SK-N-SH (cell line): ENCODE data around the gene AGBL4. TPM values are rescaled to one million over a fixed set of nuclear protein-coding genes. Genes with fewer than 3 reads are reported as not detected.

Source experiments
- CTCF ChIA-PET: fragments of 300-600, 350-600 bp; formaldehyde crosslinking; extraction: SDS; loops from one replicate; lab custom pipeline; 2021; lab: Yijun Ruan, JAX
- POLR2A ChIA-PET: fragments of 350-600 bp; sonication (Branson Sonifier 250); formaldehyde crosslinking; extraction: SDS; loops from one replicate; lab custom pipeline; 2020; ENCODE audit warnings: antibody characterized with exemption, inconsistent platforms; lab: Yijun Ruan, JAX
- DNase-seq: peaks from one replicate; pipeline ENCODE4 v3.0.0; 2012
- H2AFZ ChIP-seq: fragments of 200-600 bp; sonication (generic); 2 replicates; pipeline ENCODE4 v1.8.1; 2016; ENCODE audit warnings: antibody characterized with exemption, mild to moderate bottlenecking, low read depth
- H3F3A ChIP-seq: fragments of 200-600 bp; sonication (generic); replicated peaks from 2 replicates; pipeline ENCODE3; 2016; ENCODE audit warnings: antibody characterized with exemption, mild to moderate bottlenecking; ENCODE audit not compliant: insufficient read depth
- H3K27ac ChIP-seq, 2 experiments: fragments of 200-500 bp in 1 of 2; fragments of 200-600 bp in 1 of 2; sonication (Bioruptor generic) in 1 of 2; sonication (generic), shearing (Covaris generic) in 1 of 2; 2 replicates each; pipeline versions ENCODE4 v1.5.1 to v1.6.1; 2014 to 2016; ENCODE audit warnings: low read depth in 2 of 2, inconsistent platforms in 1 of 2, low read length in 1 of 2, mild to moderate bottlenecking in 1 of 2, mixed read lengths in 1 of 2
- H3K27me3 ChIP-seq: fragments of 200-600 bp; sonication (generic), shearing (Covaris generic); 2 replicates; pipeline ENCODE4 v1.6.1; 2016; ENCODE audit warnings: mixed run types; ENCODE audit not compliant: insufficient read depth
- H3K36me3 ChIP-seq, 2 experiments: fragments of 200-500 bp in 1 of 2; fragments of 200-600 bp in 1 of 2; sonication (Bioruptor generic) in 1 of 2; sonication (generic) in 1 of 2; replicated peaks in 1 of 2; 2 replicates each; pipeline versions ENCODE3 to v1.5.1; 2014 to 2016; ENCODE audit warnings: low read length in 1 of 2, mild to moderate bottlenecking in 1 of 2; ENCODE audit not compliant: insufficient read depth in 2 of 2, control insufficient read depth in 1 of 2
- H3K4me1 ChIP-seq, 2 experiments: fragments of 200-500 bp in 1 of 2; fragments of 200-600 bp in 1 of 2; sonication (Bioruptor generic) in 1 of 2; sonication (generic), shearing (Covaris generic) in 1 of 2; 2 replicates each; pipeline versions ENCODE4 v1.5.1 to v1.6.1; 2014 to 2016; ENCODE audit warnings: low read depth in 1 of 2, low read length in 1 of 2, mixed run types in 1 of 2; ENCODE audit not compliant: insufficient read depth in 2 of 2, control insufficient read depth in 1 of 2
- H3K4me2 ChIP-seq: fragments of 200-600 bp; sonication (generic), shearing (Covaris generic); 2 replicates; pipeline ENCODE4 v1.6.1; 2017; ENCODE audit warnings: mixed run types
- H3K4me3 ChIP-seq, 2 experiments: fragments of 200-500 bp in 1 of 2; fragments of 200-600 bp in 1 of 2; sonication (Bioruptor generic) in 1 of 2; sonication (generic), shearing (Covaris generic) in 1 of 2; 2 replicates each; pipeline versions ENCODE4 v1.5.1 to v1.8.1; 2014 to 2016; ENCODE audit warnings: low read depth in 2 of 2, inconsistent platforms in 1 of 2, low read length in 1 of 2, mild to moderate bottlenecking in 1 of 2, mixed read lengths in 1 of 2, moderate library complexity in 1 of 2
- H3K79me2 ChIP-seq: fragments of 200-600 bp; sonication (generic); 2 replicates; pipeline ENCODE4 v1.8.1; 2017; ENCODE audit warnings: mild to moderate bottlenecking; ENCODE audit not compliant: insufficient read depth
- H3K9ac ChIP-seq: fragments of 200-600 bp; sonication (generic); 2 replicates; pipeline ENCODE4 v1.6.1; 2017; ENCODE audit warnings: mixed run types
- H3K9me2 ChIP-seq: fragments of 200-600 bp; sonication (generic); 2 replicates; pipeline ENCODE4 v1.6.1; 2017; ENCODE audit warnings: mixed run types
- H3K9me3 ChIP-seq: fragments of 200-600 bp; sonication (generic); 2 replicates; pipeline ENCODE4 v1.6.1; 2017; ENCODE audit warnings: mixed run types, mild to moderate bottlenecking, moderate library complexity
- H4K20me1 ChIP-seq: fragments of 200-600 bp; sonication (generic); 2 replicates; pipeline ENCODE4 v1.6.1; 2017; ENCODE audit warnings: mild to moderate bottlenecking, mixed run types; ENCODE audit not compliant: insufficient read depth
- CHD2 ChIP-seq: fragments of 150-350 bp; IDR thresholded peaks from 2 replicates; pipeline ENCODE4 v1.6.1; 2018; ENCODE audit warnings: low read length; ENCODE audit not compliant: partially characterized antibody
- CTCF ChIP-seq: fragments of 200-600 bp; sonication (generic); IDR thresholded peaks from 2 replicates; pipeline ENCODE4 v1.6.1; 2017; ENCODE audit warnings: antibody characterized with exemption, mild to moderate bottlenecking, moderate library complexity
- ELF1 ChIP-seq: IDR thresholded peaks from 2 replicates; pipeline ENCODE4 v1.4.0; 2012
- EZH2phosphoT487 ChIP-seq: fragments of 200-600 bp; sonication (generic); IDR thresholded peaks from 2 replicates; pipeline ENCODE4 v1.6.1; 2017; ENCODE audit warnings: low read depth, mixed run types, mild to moderate bottlenecking, antibody characterized with exemption, moderate library complexity, borderline replicate concordance
- FOXM1 ChIP-seq: IDR thresholded peaks from 2 replicates; pipeline ENCODE4 v1.4.0; 2012; ENCODE audit warnings: low read depth, mild to moderate bottlenecking
- GATA2 ChIP-seq: sonication (generic); formaldehyde crosslinking; IDR thresholded peaks from 2 replicates; pipeline ENCODE4 v1.5.0; 2020; ENCODE audit warnings: mild to moderate bottlenecking, missing genetic modification reagents
- MXI1 ChIP-seq: IDR thresholded peaks from 2 replicates; pipeline ENCODE4 v1.6.1; 2012; ENCODE audit warnings: mild to moderate bottlenecking, low read depth, low read length, improper control_type of control experiment
- NRF1 ChIP-seq: IDR thresholded peaks from 2 replicates; pipeline ENCODE4 v1.6.1; 2012; ENCODE audit warnings: low read depth, mild to moderate bottlenecking, low read length
- PBX3 ChIP-seq: IDR thresholded peaks from 2 replicates; pipeline ENCODE4; 2012
- POLR2AphosphoS5 ChIP-seq: IDR thresholded peaks from 2 replicates; pipeline ENCODE4 v1.6.1; 2012; ENCODE audit warnings: low read depth, low read length
- REST ChIP-seq: IDR thresholded peaks from 2 replicates; pipeline ENCODE4 v1.6.1; 2012; ENCODE audit warnings: mild to moderate bottlenecking, low read depth, low read length, moderate library complexity
- RFX5 ChIP-seq: IDR thresholded peaks from 2 replicates; pipeline ENCODE4 v1.6.1; 2012; ENCODE audit warnings: mild to moderate bottlenecking, improper control_type of control experiment, low read length
- SIN3A ChIP-seq: IDR thresholded peaks from 2 replicates; pipeline ENCODE4 v1.6.1; 2012; ENCODE audit warnings: low read depth, mild to moderate bottlenecking, low read length, moderate library complexity, borderline replicate concordance
- SMC3 ChIP-seq: IDR thresholded peaks from 2 replicates; pipeline ENCODE4 v1.6.1; 2012; ENCODE audit warnings: low read depth, low read length, improper control_type of control experiment
- TAF1 ChIP-seq: IDR thresholded peaks from 2 replicates; pipeline ENCODE4 v1.6.1; 2012; ENCODE audit warnings: low read depth, mild to moderate bottlenecking, low read length, moderate library complexity, borderline replicate concordance
- TCF12 ChIP-seq: IDR thresholded peaks from 2 replicates; pipeline ENCODE4 v1.4.0; 2012
- USF2 ChIP-seq: fragments of 150-350 bp; IDR thresholded peaks from 2 replicates; pipeline ENCODE4 v1.6.1; 2017; ENCODE audit warnings: antibody characterized with exemption, low read length, low read depth, borderline replicate concordance
- YY1 ChIP-seq: IDR thresholded peaks from 2 replicates; pipeline ENCODE4 v1.4.0; 2012; ENCODE audit warnings: low read depth, mild to moderate bottlenecking
- WGBS: methylation state at CpG from one replicate; pipeline ENCODE4 v1.1.6; 2017; ENCODE audit warnings: low lambda C conversion rate; 5-methylcytosine and 5-hydroxymethylcytosine counted together
- polyA plus RNA-seq, 3 experiments: library from polyadenylated mRNA; depleted of rRNA; stranded (reverse); fragments of >200 nt; gene quantifications; 2 replicates each; pipeline ENCODE4 v1.2.3, GENCODE V29; 2012

Gene AGBL4
- polyA plus RNA-seq, 1 of the 3 experiments (the other 2 are of a cell fraction) = 0.07 TPM

- ChIA-PET POLR2A (no interaction called here), CTCF (no interaction called here)
- Histone ChIP-seq H3K9me2 (no peaks in the 10 kb centered on the region), H3K4me1 (no peaks in the 10 kb centered on the region), H3K27ac (no peak overlapping the region), H2AFZ (no peak overlapping the region), H3K4me2 (no peak overlapping the region), H3K79me2 (no peaks in the 10 kb centered on the region), H3F3A (no peaks in the 10 kb centered on the region), H3K9ac (no peak overlapping the region), H3K4me3 (no peak overlapping the region), H3K27me3 (no peaks in the 10 kb centered on the region), H3K36me3 (no peaks in the 10 kb centered on the region), H4K20me1 (no peaks in the 10 kb centered on the region), H3K9me3 (no peaks in the 10 kb centered on the region)
- TF ChIP-seq SIN3A (no peak), GATA2 (CRISPR knock-in tag) (no peak), TCF12 (no peak), EZH2phosphoT487 (no peak), FOXM1 (no peak), NRF1 (no peak), CHD2 (no peak), CTCF (no peak), TAF1 (no peak), POLR2AphosphoS5 (no peak), RFX5 (no peak)
- DNase-seq = no peak
- WGBS = 74% methylated on average over 2 of the region's 2 CpGs
Observed at GRCh38 chr1:48784301-48784700, 1239.5 kb downstream of the AGBL4 start.

GRCh38 chr1:48777219-48777895, 1246.4 kb downstream of the AGBL4 start:
- H4K20me1 ChIP-seq = no peaks in the 10 kb centered on the region
- H2AFZ ChIP-seq = peak overlapping the region; percentile 98
- CTCF ChIA-PET = interaction anchor here (0.5 to 1.2 kb wide), 3 partner anchors 40 to 886 kb away, joined by 3 to 4 read pairs (median 3); no protein-coding TSS in a partner anchor
- peaks cover 0 to 18% of the 10 kb centered on the region in 2 experiments for H3K36me3 ChIP-seq
- peak overlapping the region; percentile 80; the same call in 1 of the 2 replicates for H3K9ac ChIP-seq
- H3K27me3 ChIP-seq = no peaks in the 10 kb centered on the region
- H3K4me1 ChIP-seq = peaks cover 4 to 14% of the 10 kb centered on the region in 2 experiments; a peak in 1 of 4 replicates
- 14% methylated on average over 17 of the region's 17 CpGs for whole genome bisulfite sequencing
- H3K9me3 ChIP-seq = no peaks in the 10 kb centered on the region
- peak overlapping the region; percentile 69 to 85 for H3K4me3 ChIP-seq
- no peaks in the 10 kb centered on the region for H3K9me2 ChIP-seq
- H3F3A ChIP-seq = no peaks in the 10 kb centered on the region
- peak overlapping the region in 1 of 2 experiments; percentile 86; a peak in 2 of 4 replicates for H3K27ac ChIP-seq
- peak overlapping the region; percentile 89 for H3K4me2 ChIP-seq
- POLR2A ChIA-PET = interaction anchor here (1.3 kb wide), 1 partner anchor 100 kb away, joined by 4 read pairs; no protein-coding TSS in a partner anchor
- DNase-seq = peak; percentile 50
- no peaks in the 10 kb centered on the region for H3K79me2 ChIP-seq
- no peak for TF ChIP-seq YY1
- TF ChIP-seq SMC3 = no peak
- TF ChIP-seq TAF1 = no peak
- TF ChIP-seq USF2 = no peak
- TF ChIP-seq ELF1 = no peak
- no peak for TF ChIP-seq PBX3
- TF ChIP-seq POLR2AphosphoS5 = no peak
- 0 out of 2 replicates have a peak, but pooled peaks have one; percentile 21 for TF ChIP-seq MXI1
- TF ChIP-seq REST = no peak
